Activated CD8-positive, alpha-beta memory T cell treated with anti-CD3 and anti-CD28 coated beads, Interleukin-2, amount 10 ng/mL, durations not matched to agents 7 days and 5 days (primary cell): ENCODE measurements around the gene NAA15. TPM values are rescaled to one million over a fixed set of nuclear protein-coding genes. Genes with fewer than 3 reads are reported as not detected.
"Not testable (repeated sequence)": the region's sequence is repeated elsewhere in the genome, so short reads cannot be mapped to it uniquely, and the experiment has no call there.

ENCODE experiments used
- ATAC-seq: fragments of 150-1000 bp; cut with Tn5 transposase; one replicate; pipeline ENCODE4 v1.10.0; 2021; ENCODE audit warnings: moderate library complexity
- CTCF ChIA-PET: fragments of 350-600 bp; sonication (Branson Sonifier 250); formaldehyde crosslinking; loops from one replicate; lab custom pipeline; 2021; ENCODE audit warnings: antibody characterized with exemption; lab: Charles Lee
- DNase-seq: peaks from one replicate; pipeline ENCODE4 v3.0.0-alpha.2; 2020
- H3K27ac Mint-ChIP-seq: one replicate; pipeline ENCODE4 v1.8.0; 2021; ENCODE audit warnings: mild to moderate bottlenecking, mixed read lengths
- H3K27me3 Mint-ChIP-seq: one replicate; pipeline ENCODE4 v1.8.0; 2021; ENCODE audit warnings: mixed read lengths
- H3K36me3 Mint-ChIP-seq: one replicate; pipeline ENCODE4 v1.8.0; 2021; ENCODE audit warnings: mild to moderate bottlenecking, mixed read lengths
- H3K4me1 Mint-ChIP-seq: one replicate; pipeline ENCODE4 v1.8.0; 2021; ENCODE audit warnings: mixed read lengths
- H3K4me3 Mint-ChIP-seq: one replicate; pipeline ENCODE4 v1.8.0; 2021; ENCODE audit warnings: mild to moderate bottlenecking, moderate library complexity, mixed read lengths
- H3K9me3 Mint-ChIP-seq: one replicate; pipeline ENCODE4 v1.8.0; 2022; ENCODE audit warnings: low read depth, mixed read lengths
- total RNA-seq, 2 experiments: library from RNA; stranded (reverse); gene quantifications; one replicate each; pipeline ENCODE4 v1.2.3, GENCODE V29; 2021

The NAA15 gene
- total RNA-seq, 2 experiments from 2014 or later = 50.0 to 70.8 TPM

DNA sequence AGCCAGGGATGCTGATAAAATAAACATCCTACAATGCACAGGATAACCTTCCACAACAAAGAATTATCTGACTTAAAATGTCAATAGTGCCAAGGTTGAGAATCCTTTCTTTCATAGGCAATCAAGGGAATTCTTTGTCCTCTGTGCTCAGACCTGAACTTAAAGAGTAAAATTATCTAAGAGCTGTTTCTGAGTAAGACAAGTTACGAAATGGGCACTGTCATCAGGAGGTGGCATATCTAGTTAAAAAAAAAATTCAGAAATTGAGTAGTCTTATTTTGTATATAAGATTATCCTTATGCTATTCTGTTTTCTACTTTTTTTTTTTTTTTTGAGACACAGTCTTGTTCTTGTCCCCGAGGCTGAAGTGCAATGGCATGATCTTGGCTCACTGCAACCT, 149.3 kb downstream of the NAA15 start:
- no peak overlapping the region for H3K4me3 Mint-ChIP-seq
- H3K27me3 Mint-ChIP-seq = no peaks in the 10 kb centered on the region
- no peak for ATAC-seq
- DNase-seq = no peak
- H3K9me3 Mint-ChIP-seq = no peaks in the 10 kb centered on the region
- H3K36me3 Mint-ChIP-seq = peaks cover 4% of the 10 kb centered on the region
- H3K27ac Mint-ChIP-seq = no peak overlapping the region
- CTCF ChIA-PET = interaction anchor here (0.8 kb wide), 1 partner anchor 34 kb away, joined by 5 read pairs; no protein-coding TSS in a partner anchor
- H3K4me1 Mint-ChIP-seq = peaks cover 28% of the 10 kb centered on the region

- no peaks in the 10 kb centered on the region for H3K9me3 Mint-ChIP-seq
- ATAC-seq (no peak), DNase-seq (no peak)
- H3K27me3 Mint-ChIP-seq = no peaks in the 10 kb centered on the region
- peak overlapping the region; percentile 0 for H3K27ac Mint-ChIP-seq
- H3K4me3 Mint-ChIP-seq = peak overlapping the region; percentile 82
- H3K4me1 Mint-ChIP-seq = peaks cover 42% of the 10 kb centered on the region
- peaks cover 4% of the 10 kb centered on the region for H3K36me3 Mint-ChIP-seq
- CTCF ChIA-PET = interaction anchor here (0.8 kb wide), 1 partner anchor 42 kb away, joined by 3 read pairs; no protein-coding TSS in a partner anchor
These were observed 150.7 kb downstream of the NAA15 start for GRCh38 chr4:139451997-139452396.

- Mint-ChIP-seq H3K4me1 (peaks cover 50% of the 10 kb centered on the region), H3K4me3 (peak overlapping the region; percentile 82), H3K27ac (peak overlapping the region; percentile 99), H3K36me3 (peaks cover 4% of the 10 kb centered on the region), H3K27me3 (no peaks in the 10 kb centered on the region), H3K9me3 (no peaks in the 10 kb centered on the region)
- ATAC-seq (peak; percentile 53), DNase-seq (peak; percentile 86)
- CTCF ChIA-PET = interaction anchor here (0.8 to 1.3 kb wide), 9 partner anchors 11 to 356 kb away, joined by 3 to 8 read pairs (median 3); partner anchors contain the start of gene SETD7
These were observed 151.7 kb downstream of the NAA15 start for GRCh38 chr4:139453041-139453370.

GRCh38 chr4:139453371-139454110, 152.2 kb downstream of the NAA15 start:
- no peaks in the 10 kb centered on the region for H3K27me3 Mint-ChIP-seq
- ATAC-seq (peak; percentile 91), DNase-seq (peak; percentile 99)
- H3K27ac Mint-ChIP-seq = peak overlapping the region; percentile 99
- H3K4me3 Mint-ChIP-seq = peak overlapping the region; percentile 82
- peaks cover 4% of the 10 kb centered on the region for H3K36me3 Mint-ChIP-seq
- CTCF ChIA-PET = interaction anchor here (0.8 to 1.3 kb wide), 9 partner anchors 12 to 357 kb away, joined by 3 to 8 read pairs (median 3); partner anchors contain the start of gene SETD7
- H3K4me1 Mint-ChIP-seq = peaks cover 55% of the 10 kb centered on the region
- H3K9me3 Mint-ChIP-seq = no peaks in the 10 kb centered on the region

GRCh38 chr4:139454111-139455045, 153.1 kb downstream of the NAA15 start, which contains the start of gene RAB33B:
Gene RAB33B (plus strand): TSS chr4:139454121. CDS start chr4:139454196, 75 bp downstream.
- CTCF ChIA-PET = interaction anchor here (1.1 kb wide), 1 partner anchor 100 kb away, joined by 3 read pairs; no protein-coding TSS in a partner anchor
- peaks cover 61% of the 10 kb centered on the region for H3K4me1 Mint-ChIP-seq
- H3K4me3 Mint-ChIP-seq = peak within 1 kb of the TSS; percentile 82
- DNase-seq = no peak
- peak within 1 kb of the TSS; percentile 99 for H3K27ac Mint-ChIP-seq
- no peaks in the 10 kb centered on the region for H3K9me3 Mint-ChIP-seq
- H3K27me3 Mint-ChIP-seq = no peaks in the 10 kb centered on the region
- ATAC-seq = peak; percentile 2
- peaks cover 4% of the 10 kb centered on the region for H3K36me3 Mint-ChIP-seq

- CTCF ChIA-PET = no interaction called here
- ATAC-seq (no peak), DNase-seq (no peak)
- H3K4me3 Mint-ChIP-seq = peak overlapping the region; percentile 82
- peak overlapping the region; percentile 88 for H3K27ac Mint-ChIP-seq
- H3K27me3 Mint-ChIP-seq = no peaks in the 10 kb centered on the region
- peaks cover 65% of the 10 kb centered on the region for H3K4me1 Mint-ChIP-seq
- peaks cover 8% of the 10 kb centered on the region for H3K36me3 Mint-ChIP-seq
- no peaks in the 10 kb centered on the region for H3K9me3 Mint-ChIP-seq
These were observed 153.8 kb downstream of the NAA15 start for GRCh38 chr4:139455126-139455538.

- no peak overlapping the region for H3K27ac Mint-ChIP-seq
- ATAC-seq (no peak), DNase-seq (no peak)
- H3K4me1 Mint-ChIP-seq = peaks cover 57% of the 10 kb centered on the region
- H3K27me3 Mint-ChIP-seq = no peaks in the 10 kb centered on the region
- CTCF ChIA-PET = interaction anchor here (0.6 to 1.0 kb wide), 2 partner anchors 20 to 588 kb away, joined by 3 to 4 read pairs; no protein-coding TSS in a partner anchor
- H3K36me3 Mint-ChIP-seq = peaks cover 11% of the 10 kb centered on the region
- no peak overlapping the region for H3K4me3 Mint-ChIP-seq
- H3K9me3 Mint-ChIP-seq = no peaks in the 10 kb centered on the region
These were observed 156.0 kb downstream of the NAA15 start for GRCh38 chr4:139457318-139457717.

GRCh38 chr4:139458543-139458942, 157.2 kb downstream of the NAA15 start:
- no peak overlapping the region for H3K4me3 Mint-ChIP-seq
- H3K9me3 Mint-ChIP-seq = no peaks in the 10 kb centered on the region
- ATAC-seq (no peak), DNase-seq (no peak)
- CTCF ChIA-PET = no interaction called here
- no peak overlapping the region for H3K27ac Mint-ChIP-seq
- peaks cover 15% of the 10 kb centered on the region for H3K36me3 Mint-ChIP-seq
- H3K27me3 Mint-ChIP-seq = no peaks in the 10 kb centered on the region
- peaks cover 51% of the 10 kb centered on the region for H3K4me1 Mint-ChIP-seq

GRCh38 chr4:139458999-139459398, 157.7 kb downstream of the NAA15 start:
- H3K4me3 Mint-ChIP-seq = no peak overlapping the region
- peaks cover 51% of the 10 kb centered on the region for H3K4me1 Mint-ChIP-seq
- DNase-seq (no peak), ATAC-seq (no peak)
- H3K27me3 Mint-ChIP-seq = no peaks in the 10 kb centered on the region
- CTCF ChIA-PET = no interaction called here
- peaks cover 16% of the 10 kb centered on the region for H3K36me3 Mint-ChIP-seq
- no peaks in the 10 kb centered on the region for H3K9me3 Mint-ChIP-seq
- no peak overlapping the region for H3K27ac Mint-ChIP-seq

- CTCF ChIA-PET = no interaction called here
- Mint-ChIP-seq H3K27me3 (no peaks in the 10 kb centered on the region), H3K4me3 (no peak overlapping the region), H3K4me1 (peaks cover 39% of the 10 kb centered on the region), H3K36me3 (peaks cover 21% of the 10 kb centered on the region), H3K27ac (no peak overlapping the region), H3K9me3 (no peaks in the 10 kb centered on the region)
- no peak for DNase-seq
- no peak for ATAC-seq
These were observed 159.3 kb downstream of the NAA15 start for GRCh38 chr4:139460565-139460964.

- H3K27ac Mint-ChIP-seq = no peak overlapping the region
- CTCF ChIA-PET = interaction anchor here (1.5 kb wide), 1 partner anchor 36 kb away, joined by 4 read pairs; no protein-coding TSS in a partner anchor
These were observed 159.8 kb downstream of the NAA15 start for GRCh38 chr4:139461022-139461628.

DNA sequence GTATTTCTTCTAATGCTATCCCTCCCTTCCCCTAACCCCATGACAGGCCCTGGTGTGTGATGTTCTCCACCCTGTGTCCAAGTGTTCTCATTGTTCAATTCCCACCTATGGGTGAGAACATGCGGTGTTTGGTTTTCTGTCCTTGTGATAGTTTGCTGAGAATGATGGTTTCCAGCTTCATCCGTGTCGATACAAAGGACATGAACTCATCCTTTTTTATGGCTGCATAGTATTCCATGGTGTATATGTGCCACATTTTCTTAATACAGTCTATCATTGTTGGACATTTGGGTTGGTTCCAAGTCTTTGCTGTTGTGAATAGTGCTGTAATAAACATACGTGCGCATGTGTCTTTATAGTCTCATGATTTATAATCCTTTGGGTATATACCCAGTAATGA, 163.2 kb downstream of the NAA15 start:
- H3K4me3 Mint-ChIP-seq, ATAC-seq, H3K9me3 Mint-ChIP-seq, H3K27me3 Mint-ChIP-seq, H3K27ac Mint-ChIP-seq, CTCF ChIA-PET, H3K4me1 Mint-ChIP-seq, DNase-seq: not testable (repeated sequence)
- peaks cover 24% of the 10 kb centered on the region for H3K36me3 Mint-ChIP-seq

More at GRCh38 chr4:139461022-139461628, 159.8 kb downstream of the NAA15 start:
- Mint-ChIP-seq H3K9me3 (no peaks in the 10 kb centered on the region), H3K36me3 (peaks cover 21% of the 10 kb centered on the region), H3K27me3 (no peaks in the 10 kb centered on the region), H3K4me1 (peaks cover 33% of the 10 kb centered on the region), H3K4me3 (no peak overlapping the region)
- DNase-seq (no peak), ATAC-seq (no peak)
